GM12875 (cell line): ENCODE data around the gene ARMH2.

ENCODE experiments used
- H3K4me3 ChIP-seq: one replicate; pipeline ENCODE4 v1.5.1; 2011; ENCODE audit warnings: low read depth, low read length, control low read depth
- TF ChIP-seq, protein P1 (sequence below): IDR thresholded peaks from 2 replicates; pipeline ENCODE4 v1.5.1; 2011; ENCODE audit warnings: low read depth, mild to moderate bottlenecking, control low read depth, inconsistent platforms, low read length, moderate library complexity, borderline replicate concordance; ENCODE audit not compliant: insufficient read depth

ARMH2 gene

GRCh38 chr6:24838994-24839393 lies 40.3 kb upstream of the ARMH2 start:
- H3K4me3 ChIP-seq: no peak overlapping the region
- TF ChIP-seq, protein P1, sequence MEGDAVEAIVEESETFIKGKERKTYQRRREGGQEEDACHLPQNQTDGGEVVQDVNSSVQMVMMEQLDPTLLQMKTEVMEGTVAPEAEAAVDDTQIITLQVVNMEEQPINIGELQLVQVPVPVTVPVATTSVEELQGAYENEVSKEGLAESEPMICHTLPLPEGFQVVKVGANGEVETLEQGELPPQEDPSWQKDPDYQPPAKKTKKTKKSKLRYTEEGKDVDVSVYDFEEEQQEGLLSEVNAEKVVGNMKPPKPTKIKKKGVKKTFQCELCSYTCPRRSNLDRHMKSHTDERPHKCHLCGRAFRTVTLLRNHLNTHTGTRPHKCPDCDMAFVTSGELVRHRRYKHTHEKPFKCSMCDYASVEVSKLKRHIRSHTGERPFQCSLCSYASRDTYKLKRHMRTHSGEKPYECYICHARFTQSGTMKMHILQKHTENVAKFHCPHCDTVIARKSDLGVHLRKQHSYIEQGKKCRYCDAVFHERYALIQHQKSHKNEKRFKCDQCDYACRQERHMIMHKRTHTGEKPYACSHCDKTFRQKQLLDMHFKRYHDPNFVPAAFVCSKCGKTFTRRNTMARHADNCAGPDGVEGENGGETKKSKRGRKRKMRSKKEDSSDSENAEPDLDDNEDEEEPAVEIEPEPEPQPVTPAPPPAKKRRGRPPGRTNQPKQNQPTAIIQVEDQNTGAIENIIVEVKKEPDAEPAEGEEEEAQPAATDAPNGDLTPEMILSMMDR: no peak

DNA sequence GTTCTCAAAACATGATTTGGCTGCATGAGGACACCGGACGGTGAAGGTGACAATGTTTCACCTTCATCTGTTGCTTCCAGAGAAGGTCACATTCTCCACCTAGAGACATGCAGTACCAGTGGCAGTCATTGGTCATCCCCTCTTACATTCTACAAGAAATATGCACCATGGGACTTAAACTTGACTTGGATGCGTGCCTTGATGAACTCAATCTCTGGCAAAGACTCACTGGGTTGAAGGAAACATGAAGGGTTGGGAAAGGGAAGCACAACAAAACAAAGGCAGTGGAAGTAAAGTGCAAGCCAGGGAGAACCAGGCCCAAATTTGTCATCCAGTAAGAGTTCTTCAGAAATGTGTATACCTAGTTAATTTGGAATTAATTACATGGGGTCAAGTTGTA lies 39.4 kb upstream of the ARMH2 start:
- TF ChIP-seq, protein P1: no peak
- no peak overlapping the region for H3K4me3 ChIP-seq

DNA sequence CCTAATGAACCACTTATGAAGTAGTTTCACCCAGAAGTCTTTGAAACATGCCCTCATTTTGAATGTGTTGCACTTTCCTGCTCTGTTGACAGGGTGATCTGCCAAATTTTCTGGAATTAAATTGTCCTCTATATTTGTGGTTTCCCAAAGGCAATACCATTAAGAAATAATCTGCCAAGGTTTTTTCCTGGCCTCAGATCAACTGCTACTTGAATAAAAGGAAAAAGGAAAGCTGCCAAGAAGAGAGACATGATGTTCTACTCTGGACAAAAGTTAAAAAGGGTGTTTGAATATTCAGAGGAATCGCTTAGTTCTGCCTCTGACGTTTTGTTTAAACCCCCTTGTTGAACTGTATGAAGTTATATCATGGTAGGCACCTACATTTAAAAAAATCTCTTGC lies 37.4 kb upstream of the ARMH2 start:
- no peak overlapping the region for H3K4me3 ChIP-seq
- TF ChIP-seq, protein P1: no peak

DNA sequence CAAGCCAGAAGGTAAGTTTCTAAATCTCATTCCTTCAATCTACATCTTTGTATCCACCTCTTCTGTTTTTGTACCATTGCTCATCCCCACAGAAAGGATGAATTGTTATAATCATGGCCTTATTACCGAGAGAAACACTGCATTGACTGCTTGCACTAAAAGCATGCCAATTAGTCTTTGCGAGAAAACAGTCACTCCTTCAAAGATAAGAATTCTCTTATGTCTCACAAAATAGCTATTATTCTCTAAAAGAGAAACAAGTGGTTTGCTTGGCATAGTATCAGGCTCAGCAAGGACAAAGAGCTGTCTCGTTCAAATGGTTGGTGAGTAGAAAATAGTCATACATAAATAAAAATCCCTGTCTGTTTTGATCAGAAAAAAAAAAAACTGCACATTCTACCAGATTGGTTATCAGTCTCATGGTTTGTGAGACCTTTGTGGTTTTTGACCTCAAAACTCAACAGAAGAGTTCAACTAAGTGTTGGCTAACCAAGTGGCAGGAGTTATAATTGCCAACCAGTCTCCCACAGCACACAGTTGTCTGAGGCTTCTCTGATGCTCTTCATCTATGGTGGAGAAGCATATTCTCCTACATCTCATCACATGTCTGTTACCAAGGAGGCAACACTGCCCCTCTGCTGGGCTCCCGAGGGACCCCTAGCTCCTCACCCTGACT lies 35.1 kb upstream of the ARMH2 start:
- TF ChIP-seq, protein P1: no peak
- H3K4me3 ChIP-seq: no peak overlapping the region

DNA sequence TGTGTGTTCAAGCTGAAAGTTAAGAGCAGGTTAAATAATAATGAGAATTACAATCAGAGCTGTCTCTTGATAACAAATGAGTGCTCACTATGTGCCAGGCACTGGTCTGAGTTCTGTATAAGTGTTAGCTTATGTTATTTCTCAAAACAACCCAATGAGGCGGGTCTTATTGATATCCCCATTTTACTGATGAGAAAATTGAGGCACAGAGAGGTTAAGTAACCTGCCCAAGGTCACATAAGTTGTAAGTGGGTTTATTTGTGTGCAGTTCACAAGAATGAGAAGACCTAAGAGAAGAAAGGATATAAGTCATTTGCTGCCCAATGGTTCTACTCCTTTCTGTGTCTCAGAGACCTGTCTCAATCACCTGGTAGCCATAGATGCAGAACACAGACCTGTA lies 34.1 kb upstream of the ARMH2 start:
- TF ChIP-seq, protein P1: no peak
- H3K4me3 ChIP-seq: no peak overlapping the region

DNA sequence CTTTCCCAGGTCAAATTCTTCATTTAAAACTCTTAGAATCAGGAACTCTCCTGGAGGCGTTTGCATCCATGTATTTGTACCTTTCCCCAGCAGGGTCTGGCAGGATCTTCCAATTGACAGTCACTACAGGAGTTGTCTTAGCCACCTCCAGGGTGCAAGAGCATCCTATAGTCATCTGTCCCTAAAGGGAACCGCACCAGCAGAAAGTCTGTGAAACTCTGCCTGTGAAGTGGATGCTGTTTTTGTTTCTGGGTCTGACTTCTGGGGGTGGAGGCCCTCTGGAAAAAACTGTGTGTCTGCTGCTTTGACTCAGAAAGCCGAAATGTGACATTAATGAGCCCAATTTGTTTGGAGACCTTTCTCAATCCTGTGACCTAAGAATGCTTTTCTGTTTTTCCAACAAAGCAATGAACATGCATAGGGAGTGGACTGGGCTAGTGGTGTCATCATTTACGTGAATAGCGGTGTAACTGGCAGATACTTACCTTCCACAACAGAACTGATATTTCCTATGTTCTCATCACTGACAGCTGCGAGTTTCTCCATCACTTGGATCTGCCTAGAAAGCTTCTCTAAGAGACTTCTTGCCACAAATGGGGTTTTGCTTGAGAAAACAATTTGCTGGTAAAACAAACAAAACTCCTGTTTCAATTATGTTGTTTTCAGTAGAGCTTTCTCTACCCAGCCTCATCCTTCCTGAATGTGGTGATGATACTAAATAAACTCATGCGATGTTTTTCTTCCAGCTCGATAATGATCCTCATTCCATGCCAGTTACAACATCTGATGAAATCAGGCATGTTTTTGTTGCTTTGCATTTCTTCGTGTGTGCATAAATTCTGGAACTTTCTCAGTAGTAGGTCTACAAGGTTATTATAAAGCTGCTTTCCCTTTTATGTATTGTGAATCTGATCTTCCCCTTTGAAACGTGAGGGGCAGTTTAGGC lies 33.3 kb upstream of the ARMH2 start:
- TF ChIP-seq, protein P1: no peak
- no peak overlapping the region for H3K4me3 ChIP-seq
